Osteocyte (in vitro differentiated cells): ENCODE results near the gene DOC2B. TPM values are rescaled to one million over a fixed set of nuclear protein-coding genes. Genes with fewer than 3 reads are reported as not detected.
A peak's percentile ranks its signal among the peaks of the same experiment; 100 is the strongest.
"Not testable (repeated sequence)": the region's sequence is repeated elsewhere in the genome, so short reads cannot be mapped to it uniquely, and the experiment has no call there.

Experiments
- DNase-seq: peaks from one replicate; pipeline ENCODE4 v3.0.0; 2021; ENCODE audit warnings: mixed read lengths; ENCODE audit not compliant: unreplicated experiment; ENCODE audit errors: extremely low spot score
- H3K27ac Mint-ChIP-seq: one replicate; pipeline ENCODE4 v1.8.0; 2021; ENCODE audit warnings: mild to moderate bottlenecking, mixed read lengths; ENCODE audit not compliant: unreplicated experiment
- H3K27me3 Mint-ChIP-seq: one replicate; pipeline ENCODE4 v1.8.0; 2021; ENCODE audit warnings: mixed read lengths; ENCODE audit not compliant: unreplicated experiment
- H3K36me3 Mint-ChIP-seq: one replicate; pipeline ENCODE4 v1.8.0; 2021; ENCODE audit warnings: mixed read lengths; ENCODE audit not compliant: unreplicated experiment
- H3K4me1 Mint-ChIP-seq: one replicate; pipeline ENCODE4 v1.8.0; 2021; ENCODE audit warnings: mixed read lengths; ENCODE audit not compliant: unreplicated experiment
- H3K4me3 Mint-ChIP-seq: one replicate; pipeline ENCODE4 v1.8.0; 2021; ENCODE audit warnings: mild to moderate bottlenecking, moderate library complexity, mixed read lengths; ENCODE audit not compliant: unreplicated experiment
- H3K9me3 Mint-ChIP-seq: one replicate; pipeline ENCODE4 v1.8.0; 2021; ENCODE audit warnings: mixed read lengths; ENCODE audit not compliant: unreplicated experiment
- CTCF ChIP-seq: fragments of 200-600 bp; sonication (generic); IDR thresholded peaks from 2 replicates; pipeline ENCODE4 v1.5.0; 2021; ENCODE audit warnings: antibody characterized with exemption, mild to moderate bottlenecking, moderate library complexity
- total RNA-seq: library from RNA; stranded (reverse); gene quantifications from 2 replicates; pipeline ENCODE4 v1.2.1, GENCODE V29; 2021

DOC2B gene
- total RNA-seq, 1 donor from 2014 or later: not detected

GRCh38 chr17:202501-202951 is 21.1 kb upstream of the DOC2B start:
- H3K4me3 Mint-ChIP-seq: no peak overlapping the region
- no peak for TF ChIP-seq CTCF
- H3K27me3 Mint-ChIP-seq: peaks cover 12% of the 10 kb centered on the region
- peaks cover 3% of the 10 kb centered on the region for H3K36me3 Mint-ChIP-seq
- H3K27ac Mint-ChIP-seq: no peak overlapping the region
- H3K4me1 Mint-ChIP-seq: peaks cover 18% of the 10 kb centered on the region
- no peaks in the 10 kb centered on the region for H3K9me3 Mint-ChIP-seq
- no peak for DNase-seq

- Mint-ChIP-seq H3K4me1 (peaks cover 18% of the 10 kb centered on the region), H3K27me3 (peaks cover 12% of the 10 kb centered on the region)
- H3K36me3 Mint-ChIP-seq, H3K27ac Mint-ChIP-seq, H3K4me3 Mint-ChIP-seq, H3K9me3 Mint-ChIP-seq, DNase-seq: not testable (repeated sequence)
These were observed 20.3 kb upstream of the DOC2B start for GRCh38 chr17:201736-202135.

- H3K4me3 Mint-ChIP-seq, H3K27ac Mint-ChIP-seq, DNase-seq, H3K9me3 Mint-ChIP-seq, H3K36me3 Mint-ChIP-seq: not testable (repeated sequence)
- Mint-ChIP-seq H3K27me3 (peaks cover 16% of the 10 kb centered on the region), H3K4me1 (peaks cover 18% of the 10 kb centered on the region)
These were observed 19.8 kb upstream of the DOC2B start for GRCh38 chr17:201257-201656.

GRCh38 chr17:200586-200985 is 19.1 kb upstream of the DOC2B start:
- no peak for DNase-seq
- Mint-ChIP-seq H3K4me1 (peaks cover 18% of the 10 kb centered on the region), H3K36me3 (peaks cover 3% of the 10 kb centered on the region), H3K27me3 (peaks cover 17% of the 10 kb centered on the region), H3K27ac (no peak overlapping the region), H3K4me3 (no peak overlapping the region), H3K9me3 (no peaks in the 10 kb centered on the region)
- TF ChIP-seq CTCF: no peak

GRCh38 chr17:199806-200545 is 18.5 kb upstream of the DOC2B start:
- H3K9me3 Mint-ChIP-seq: no peaks in the 10 kb centered on the region
- no peak for TF ChIP-seq CTCF
- H3K27ac Mint-ChIP-seq: no peak overlapping the region
- H3K27me3 Mint-ChIP-seq: peaks cover 17% of the 10 kb centered on the region
- peaks cover 3% of the 10 kb centered on the region for H3K36me3 Mint-ChIP-seq
- peaks cover 18% of the 10 kb centered on the region for H3K4me1 Mint-ChIP-seq
- no peak for DNase-seq
- H3K4me3 Mint-ChIP-seq: no peak overlapping the region

GRCh38 chr17:199191-199604 is 17.7 kb upstream of the DOC2B start:
- H3K4me1 Mint-ChIP-seq: peaks cover 18% of the 10 kb centered on the region
- peaks cover 14% of the 10 kb centered on the region for H3K27me3 Mint-ChIP-seq
- TF ChIP-seq CTCF: no peak
- no peak for DNase-seq
- peak overlapping the region; percentile 10 for H3K27ac Mint-ChIP-seq
- no peak overlapping the region for H3K4me3 Mint-ChIP-seq
- H3K36me3 Mint-ChIP-seq: peaks cover 3% of the 10 kb centered on the region
- H3K9me3 Mint-ChIP-seq: no peaks in the 10 kb centered on the region

- H3K4me3 Mint-ChIP-seq, DNase-seq, H3K9me3 Mint-ChIP-seq, H3K36me3 Mint-ChIP-seq, H3K27ac Mint-ChIP-seq: not testable (repeated sequence)
- peaks cover 14% of the 10 kb centered on the region for H3K27me3 Mint-ChIP-seq
- peaks cover 18% of the 10 kb centered on the region for H3K4me1 Mint-ChIP-seq
These were observed 16.8 kb upstream of the DOC2B start for GRCh38 chr17:198225-198624.
